Left ventricle myocardium inferior (tissue), 1 donor: ENCODE data around the gene PRDM12. TPM values are rescaled to one million over a fixed set of nuclear protein-coding genes. Genes with fewer than 3 reads are reported as not detected.

ENCODE experiments used
- DNase-seq: peaks from one replicate; pipeline ENCODE4 v3.0.0-alpha.2; 2020
- H3K27ac ChIP-seq: fragments of 200-600 bp; replicated peaks from 2 replicates; pipeline ENCODE4 v1.8.0; 2021
- H3K27me3 ChIP-seq: fragments of 200-600 bp; 2 replicates; pipeline ENCODE4 v1.8.0; 2021; ENCODE audit warnings: low read depth
- H3K36me3 ChIP-seq: fragments of 200-600 bp; 2 replicates; pipeline ENCODE4 v1.8.0; 2021
- H3K4me1 ChIP-seq: fragments of 200-600 bp; 2 replicates; pipeline ENCODE4 v1.8.0; 2021
- H3K4me3 ChIP-seq: fragments of 200-600 bp; 2 replicates; pipeline ENCODE4 v1.8.0; 2021; ENCODE audit warnings: mild to moderate bottlenecking, moderate library complexity
- H3K9me3 ChIP-seq: fragments of 200-600 bp; replicated peaks from 2 replicates; pipeline ENCODE4 v1.8.0; 2021
- intact Hi-C: fragments of 100-400 bp; cut with micrococcal nuclease; formaldehyde crosslinking; loops from one replicate; pipeline ENCODE4 v1.11.0; 2022
- total RNA-seq: library from RNA; stranded (reverse); fragmentation: NEBNext Ultra II Directional; extraction: Animal tissue kit (Norgen Biotek cat#: 25700); gene quantifications from one replicate; pipeline ENCODE4 v1.2.1, GENCODE V29; 2021
- TF ChIP-seq, protein P1 (sequence below): fragments of 200-600 bp; IDR thresholded peaks from 2 replicates; pipeline ENCODE4 v1.8.0; 2021; ENCODE audit warnings: antibody characterized with exemption, mild to moderate bottlenecking, borderline replicate concordance
- donor health status: DM: no; HTN: yes; CAD: no; lungs with severe emphysema.

PRDM12 gene
- total RNA-seq, 1 donor from 2014 or later: not detected

DNA sequence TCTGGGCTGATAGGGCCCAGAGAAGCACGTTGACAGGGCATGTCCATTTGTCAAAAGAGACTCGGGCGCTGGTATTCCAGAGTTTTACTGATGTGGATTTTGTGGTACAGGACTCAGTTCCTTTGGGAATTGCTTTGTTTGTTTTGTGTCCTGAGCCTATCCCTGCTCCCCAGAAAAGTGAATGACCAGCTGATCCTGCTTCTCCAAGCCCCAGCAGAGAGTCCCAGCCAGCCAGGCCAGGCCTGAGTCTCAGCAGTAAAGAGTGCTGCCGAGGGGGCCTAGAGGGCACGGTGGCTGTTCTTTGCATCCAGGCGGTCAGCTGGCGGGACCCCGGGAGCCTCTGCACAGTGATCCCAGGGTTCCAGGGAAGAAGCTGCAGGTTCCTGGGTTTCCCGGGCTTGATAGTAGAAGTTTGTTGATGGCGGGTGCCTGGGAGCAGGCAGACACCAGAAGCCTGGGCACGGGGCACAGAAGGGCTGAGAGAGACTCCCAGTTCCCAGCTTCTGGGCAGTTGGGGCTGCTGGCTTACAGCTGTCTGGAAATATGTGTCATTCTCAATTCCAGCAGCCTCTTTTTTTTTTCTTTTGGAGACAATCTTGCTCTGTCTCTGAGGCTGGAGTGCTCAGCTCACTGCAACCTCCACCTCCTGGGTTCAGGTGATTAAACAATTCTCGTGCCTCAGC is 8.7 kb downstream of the PRDM12 start:
- intact Hi-C loops: no loop called here
- Histone ChIP-seq H3K9me3 (no peaks in the 10 kb centered on the region), H3K4me1 (no peaks in the 10 kb centered on the region), H3K4me3 (no peak overlapping the region), H3K27me3 (peaks cover 15% of the 10 kb centered on the region), H3K36me3 (no peaks in the 10 kb centered on the region), H3K27ac (no peak overlapping the region)
- TF ChIP-seq, protein P1, sequence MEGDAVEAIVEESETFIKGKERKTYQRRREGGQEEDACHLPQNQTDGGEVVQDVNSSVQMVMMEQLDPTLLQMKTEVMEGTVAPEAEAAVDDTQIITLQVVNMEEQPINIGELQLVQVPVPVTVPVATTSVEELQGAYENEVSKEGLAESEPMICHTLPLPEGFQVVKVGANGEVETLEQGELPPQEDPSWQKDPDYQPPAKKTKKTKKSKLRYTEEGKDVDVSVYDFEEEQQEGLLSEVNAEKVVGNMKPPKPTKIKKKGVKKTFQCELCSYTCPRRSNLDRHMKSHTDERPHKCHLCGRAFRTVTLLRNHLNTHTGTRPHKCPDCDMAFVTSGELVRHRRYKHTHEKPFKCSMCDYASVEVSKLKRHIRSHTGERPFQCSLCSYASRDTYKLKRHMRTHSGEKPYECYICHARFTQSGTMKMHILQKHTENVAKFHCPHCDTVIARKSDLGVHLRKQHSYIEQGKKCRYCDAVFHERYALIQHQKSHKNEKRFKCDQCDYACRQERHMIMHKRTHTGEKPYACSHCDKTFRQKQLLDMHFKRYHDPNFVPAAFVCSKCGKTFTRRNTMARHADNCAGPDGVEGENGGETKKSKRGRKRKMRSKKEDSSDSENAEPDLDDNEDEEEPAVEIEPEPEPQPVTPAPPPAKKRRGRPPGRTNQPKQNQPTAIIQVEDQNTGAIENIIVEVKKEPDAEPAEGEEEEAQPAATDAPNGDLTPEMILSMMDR: no peak
- no peak for DNase-seq

DNA sequence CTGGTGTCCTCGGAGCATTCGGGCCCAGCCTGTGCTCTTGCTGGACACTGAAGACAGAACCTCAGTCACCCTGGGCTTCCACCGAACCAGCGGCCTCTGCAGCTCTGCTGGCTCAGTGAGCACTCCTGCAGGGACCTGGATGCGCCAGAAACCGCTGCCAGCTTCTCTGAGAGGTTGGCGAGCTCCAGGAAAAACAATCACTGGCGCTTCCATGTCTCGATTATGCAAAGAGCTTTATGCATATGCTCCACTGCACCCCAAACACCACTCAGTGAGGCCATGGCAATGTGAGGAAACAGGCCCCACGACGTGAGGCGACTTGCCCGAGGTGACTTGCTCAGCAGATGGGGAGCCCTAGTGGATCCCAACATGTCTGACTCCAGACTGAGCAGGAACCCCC is 11.0 kb downstream of the PRDM12 start:
- no peak overlapping the region for H3K4me3 ChIP-seq
- no peaks in the 10 kb centered on the region for H3K4me1 ChIP-seq
- no peaks in the 10 kb centered on the region for H3K9me3 ChIP-seq
- peaks cover 15% of the 10 kb centered on the region for H3K27me3 ChIP-seq
- H3K27ac ChIP-seq: no peak overlapping the region
- TF ChIP-seq, protein P1: no peak
- no peak for DNase-seq
- intact Hi-C loops: no loop called here
- H3K36me3 ChIP-seq: no peaks in the 10 kb centered on the region

DNA sequence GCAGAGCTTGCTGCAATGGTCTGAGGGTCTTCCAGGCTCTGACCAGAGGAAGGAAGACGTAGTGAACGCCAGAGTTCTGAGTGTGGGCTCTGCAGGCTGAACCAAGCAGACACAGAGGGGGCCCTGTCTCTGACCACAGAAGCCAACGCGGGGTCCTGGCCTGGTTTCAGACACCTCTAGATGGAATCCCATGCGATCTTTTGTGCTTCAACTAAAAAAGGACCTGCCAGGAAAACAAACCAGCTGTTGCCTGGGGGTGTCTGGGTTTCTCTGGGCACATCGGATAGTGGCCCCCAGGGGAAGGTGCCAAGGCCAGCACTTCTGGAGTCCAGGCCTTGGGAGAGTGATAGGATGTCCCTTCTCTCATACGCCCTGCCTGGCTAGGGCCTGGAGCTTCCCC is 12.9 kb downstream of the PRDM12 start:
- no peak for DNase-seq
- intact Hi-C loops: no loop called here
- TF ChIP-seq, protein P1: no peak
- H3K4me3 ChIP-seq: no peak overlapping the region
- no peak overlapping the region for H3K27ac ChIP-seq
- H3K36me3 ChIP-seq: no peaks in the 10 kb centered on the region
- peaks cover 14% of the 10 kb centered on the region for H3K4me1 ChIP-seq
- no peaks in the 10 kb centered on the region for H3K9me3 ChIP-seq
- peaks cover 25% of the 10 kb centered on the region for H3K27me3 ChIP-seq

DNA sequence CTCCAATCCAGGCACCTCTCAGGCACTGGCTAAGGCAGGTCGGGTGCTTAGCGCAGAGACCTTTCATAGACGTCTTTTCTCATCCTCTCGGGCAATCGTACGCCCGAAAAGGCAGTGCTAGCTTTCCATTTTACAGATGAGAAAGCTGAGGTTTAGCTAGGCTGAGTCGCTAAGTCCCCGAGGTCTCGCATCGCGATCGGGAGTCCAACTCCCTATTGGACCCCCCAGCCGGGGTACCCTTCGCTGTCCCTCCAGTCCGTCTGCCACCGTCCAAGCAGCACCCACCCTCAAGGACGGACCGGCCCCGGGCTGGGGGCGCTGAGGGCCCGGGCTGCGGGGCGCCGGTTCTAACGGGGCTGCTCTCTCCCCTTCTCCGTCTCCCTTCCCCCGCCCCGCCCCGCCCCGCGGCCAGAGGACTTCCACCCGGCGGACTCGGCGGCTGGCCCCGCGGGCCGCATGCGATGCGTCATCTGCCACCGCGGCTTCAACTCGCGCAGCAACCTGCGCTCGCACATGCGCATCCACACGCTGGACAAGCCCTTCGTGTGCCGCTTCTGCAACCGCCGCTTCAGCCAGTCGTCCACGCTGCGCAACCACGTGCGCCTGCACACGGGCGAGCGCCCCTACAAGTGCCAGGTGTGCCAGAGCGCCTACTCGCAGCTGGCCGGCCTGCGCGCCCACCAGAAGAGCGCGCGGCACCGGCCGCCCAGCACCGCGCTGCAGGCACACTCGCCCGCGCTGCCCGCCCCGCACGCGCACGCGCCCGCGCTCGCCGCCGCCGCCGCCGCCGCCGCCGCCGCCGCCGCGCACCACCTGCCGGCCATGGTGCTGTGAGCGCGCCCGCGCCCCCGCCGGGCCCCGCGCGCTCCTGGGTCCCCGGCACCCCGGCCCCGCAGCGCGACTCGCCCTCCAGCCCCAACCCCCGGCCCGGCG is 16.7 kb downstream of the PRDM12 start:
- H3K27me3 ChIP-seq: peaks cover 25% of the 10 kb centered on the region
- peaks cover 20% of the 10 kb centered on the region for H3K4me1 ChIP-seq
- TF ChIP-seq, protein P1: no peak
- peaks cover 8% of the 10 kb centered on the region for H3K9me3 ChIP-seq
- H3K27ac ChIP-seq: no peak overlapping the region
- H3K4me3 ChIP-seq: peak overlapping the region; percentile 72
- intact Hi-C loops: no loop called here
- peak; percentile 67 for DNase-seq
- no peaks in the 10 kb centered on the region for H3K36me3 ChIP-seq

DNA sequence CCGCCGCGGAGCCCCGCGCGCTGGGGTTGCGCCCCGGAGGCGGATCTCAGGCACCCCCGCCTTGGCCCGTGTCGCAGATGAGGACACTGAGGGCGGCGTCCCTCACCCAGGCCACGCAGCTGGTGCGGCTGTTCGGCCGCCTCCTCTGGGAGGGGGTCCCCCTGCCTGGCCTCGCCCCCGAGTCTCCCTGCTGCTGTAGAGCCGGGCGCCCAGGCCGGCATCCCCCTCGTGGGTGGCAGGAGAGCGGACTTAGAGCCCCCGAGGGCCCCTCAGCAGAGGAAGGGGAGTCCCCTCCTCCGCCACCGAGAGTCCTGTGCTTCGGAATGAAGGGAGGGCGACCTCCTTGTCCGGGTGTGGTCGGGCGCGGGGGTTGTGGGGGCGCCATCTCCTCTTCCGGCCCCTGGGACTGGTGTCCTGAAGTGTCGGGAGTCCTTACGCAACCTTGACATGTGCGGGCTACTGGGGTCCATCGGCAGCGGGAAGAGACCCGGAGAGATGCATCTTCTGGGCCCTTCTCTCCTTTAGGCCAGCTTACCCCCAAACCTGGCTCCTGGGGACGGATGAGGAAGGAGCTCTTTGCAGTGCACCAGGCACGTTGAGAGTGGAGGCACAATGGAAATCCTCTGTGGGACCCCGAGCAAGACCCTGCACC is 17.5 kb downstream of the PRDM12 start:
- Histone ChIP-seq H3K4me1 (peaks cover 20% of the 10 kb centered on the region), H3K27me3 (peaks cover 25% of the 10 kb centered on the region), H3K9me3 (peaks cover 8% of the 10 kb centered on the region), H3K36me3 (no peaks in the 10 kb centered on the region), H3K4me3 (peak overlapping the region; percentile 72), H3K27ac (no peak overlapping the region)
- TF ChIP-seq, protein P1: no peak
- no peak for DNase-seq
- intact Hi-C loops: loop anchor here (2.0 kb wide), 1 partner anchor 221 kb away; no protein-coding TSS in a partner anchor
